Colonic mucosa (tissue), 4 donors: ENCODE measurements around the gene LUZP1. TPM values are rescaled to one million over a fixed set of nuclear protein-coding genes. Genes with fewer than 3 reads are reported as not detected.

Experiments used
- DNase-seq: peaks from one replicate; pipeline ENCODE4 v3.0.0-alpha.2; 2020
- H3K27ac ChIP-seq: fragments of 200-600 bp; one replicate; pipeline ENCODE4 v1.8.0; 2021
- H3K27me3 ChIP-seq: fragments of 200-600 bp; one replicate; pipeline ENCODE4 v1.8.0; 2021
- H3K36me3 ChIP-seq: fragments of 200-600 bp; one replicate; pipeline ENCODE4 v1.8.0; 2021
- H3K4me1 ChIP-seq: fragments of 200-600 bp; one replicate; pipeline ENCODE4 v1.8.0; 2021; ENCODE audit warnings: mild to moderate bottlenecking
- H3K4me3 ChIP-seq: fragments of 200-600 bp; one replicate; pipeline ENCODE4 v1.8.0; 2021
- H3K9ac ChIP-seq, 2 donors: one replicate each; pipeline ENCODE4 v1.7.0; 2013; ENCODE audit warnings: control low read depth in 2 of 2, low read depth in 2 of 2, low read length in 2 of 2
- H3K9me3 ChIP-seq: fragments of 200-600 bp; one replicate; pipeline ENCODE4 v1.8.0; 2021
- CTCF ChIP-seq: fragments of 200-600 bp; IDR thresholded peaks from one replicate; pipeline ENCODE4 v1.8.0; 2022; ENCODE audit warnings: antibody characterized with exemption, mild to moderate bottlenecking
- intact Hi-C: fragments of 100-400 bp; cut with DNase I; formaldehyde crosslinking; loops from one replicate; pipeline ENCODE4 v1.14.1; 2022
- total RNA-seq, 2 donors: library from RNA; stranded (reverse); fragmentation: NEBNext Ultra II Directional in 1 of 2; extraction: Animal tissue kit (Norgen Biotek cat#: 25700) in 1 of 2; gene quantifications; one replicate each; pipeline ENCODE4 v1.2.1, GENCODE V29; 2021
- donor health status: healthy.
- donor health status: DM: no; HTN: no; CAD: no.
- donor health status: DM: no; HTN: no; CAD: no.

LUZP1 gene
- total RNA-seq, 2 donors from 2014 or later: 42.4 to 50.4 TPM

GRCh38 chr1:23178414-23178813 lies 9.8 kb upstream of the LUZP1 start:
- H3K4me3 ChIP-seq: no peak overlapping the region
- peak overlapping the region in 1 of 2 donors; percentile 73 for H3K9ac ChIP-seq
- no peaks in the 10 kb centered on the region for H3K4me1 ChIP-seq
- no peak for DNase-seq
- H3K36me3 ChIP-seq: no peaks in the 10 kb centered on the region
- H3K27ac ChIP-seq: peak overlapping the region; percentile 63
- intact Hi-C loops: no loop called here
- H3K27me3 ChIP-seq: no peaks in the 10 kb centered on the region
- H3K9me3 ChIP-seq: no peaks in the 10 kb centered on the region
- TF ChIP-seq CTCF: no peak

- Histone ChIP-seq H3K4me3 (peak overlapping the region; percentile 33), H3K36me3 (no peaks in the 10 kb centered on the region), H3K27me3 (no peaks in the 10 kb centered on the region), H3K27ac (peak overlapping the region; percentile 63), H3K4me1 (no peaks in the 10 kb centered on the region), H3K9ac (peak overlapping the region; percentile 73 to 74), H3K9me3 (no peaks in the 10 kb centered on the region)
- peak; percentile 71 for DNase-seq
- TF ChIP-seq CTCF: no peak
- intact Hi-C loops: no loop called here
Observed at GRCh38 chr1:23177438-23178380, 9.1 kb upstream of the LUZP1 start.

- Histone ChIP-seq H3K9ac (peak overlapping the region; percentile 73 to 74), H3K4me1 (no peaks in the 10 kb centered on the region), H3K36me3 (no peaks in the 10 kb centered on the region), H3K4me3 (peak overlapping the region; percentile 33), H3K27me3 (no peaks in the 10 kb centered on the region), H3K27ac (peak overlapping the region; percentile 63), H3K9me3 (no peaks in the 10 kb centered on the region)
- intact Hi-C loops: no loop called here
- TF ChIP-seq CTCF: no peak
- no peak for DNase-seq
Observed at GRCh38 chr1:23177031-23177430, 8.4 kb upstream of the LUZP1 start.

GRCh38 chr1:23174426-23175110 lies 5.9 kb upstream of the LUZP1 start:
- Histone ChIP-seq H3K4me3 (no peak overlapping the region), H3K9ac (peak overlapping the region in 1 of 2 donors; percentile 9), H3K9me3 (no peaks in the 10 kb centered on the region), H3K36me3 (no peaks in the 10 kb centered on the region), H3K27ac (peak overlapping the region; percentile 58), H3K4me1 (no peaks in the 10 kb centered on the region), H3K27me3 (no peaks in the 10 kb centered on the region)
- no peak for TF ChIP-seq CTCF
- intact Hi-C loops: no loop called here
- no peak for DNase-seq

- intact Hi-C loops: no loop called here
- Histone ChIP-seq H3K9me3 (no peaks in the 10 kb centered on the region), H3K27me3 (no peaks in the 10 kb centered on the region), H3K9ac (no peak overlapping the region), H3K4me1 (no peaks in the 10 kb centered on the region), H3K36me3 (no peaks in the 10 kb centered on the region), H3K27ac (no peak overlapping the region), H3K4me3 (no peak overlapping the region)
- no peak for TF ChIP-seq CTCF
- no peak for DNase-seq
Observed at GRCh38 chr1:23171181-23171755, 2.6 kb upstream of the LUZP1 start.
